C4-2B (cell line): ENCODE results near the gene TRPV3.

Source experiments
- ZFX ChIP-seq: fragments of 450-650 bp; IDR thresholded peaks from 2 replicates; pipeline ENCODE4 v1.6.1; 2017
- TF ChIP-seq, protein P1 (sequence below): fragments of 450-650 bp; conservative IDR thresholded peaks from 2 replicates; pipeline ENCODE4 v1.5.1; 2017; ENCODE audit warnings: mild to moderate bottlenecking

GRCh38 chr17:3553419-3554401 is 3.9 kb downstream of the TRPV3 start:
- TF ChIP-seq, protein P1, sequence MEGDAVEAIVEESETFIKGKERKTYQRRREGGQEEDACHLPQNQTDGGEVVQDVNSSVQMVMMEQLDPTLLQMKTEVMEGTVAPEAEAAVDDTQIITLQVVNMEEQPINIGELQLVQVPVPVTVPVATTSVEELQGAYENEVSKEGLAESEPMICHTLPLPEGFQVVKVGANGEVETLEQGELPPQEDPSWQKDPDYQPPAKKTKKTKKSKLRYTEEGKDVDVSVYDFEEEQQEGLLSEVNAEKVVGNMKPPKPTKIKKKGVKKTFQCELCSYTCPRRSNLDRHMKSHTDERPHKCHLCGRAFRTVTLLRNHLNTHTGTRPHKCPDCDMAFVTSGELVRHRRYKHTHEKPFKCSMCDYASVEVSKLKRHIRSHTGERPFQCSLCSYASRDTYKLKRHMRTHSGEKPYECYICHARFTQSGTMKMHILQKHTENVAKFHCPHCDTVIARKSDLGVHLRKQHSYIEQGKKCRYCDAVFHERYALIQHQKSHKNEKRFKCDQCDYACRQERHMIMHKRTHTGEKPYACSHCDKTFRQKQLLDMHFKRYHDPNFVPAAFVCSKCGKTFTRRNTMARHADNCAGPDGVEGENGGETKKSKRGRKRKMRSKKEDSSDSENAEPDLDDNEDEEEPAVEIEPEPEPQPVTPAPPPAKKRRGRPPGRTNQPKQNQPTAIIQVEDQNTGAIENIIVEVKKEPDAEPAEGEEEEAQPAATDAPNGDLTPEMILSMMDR: no peak
- TF ChIP-seq ZFX: no peak
